A204.1 (cell line): ENCODE data around the gene CDKL1.

ENCODE experiments used
- FAIRE-seq: peaks from 2 replicates; lab custom pipeline; 2012; peaks lifted over from hg19 to GRCh38; lab: Jason Lieb, UNC

CDKL1 gene

DNA sequence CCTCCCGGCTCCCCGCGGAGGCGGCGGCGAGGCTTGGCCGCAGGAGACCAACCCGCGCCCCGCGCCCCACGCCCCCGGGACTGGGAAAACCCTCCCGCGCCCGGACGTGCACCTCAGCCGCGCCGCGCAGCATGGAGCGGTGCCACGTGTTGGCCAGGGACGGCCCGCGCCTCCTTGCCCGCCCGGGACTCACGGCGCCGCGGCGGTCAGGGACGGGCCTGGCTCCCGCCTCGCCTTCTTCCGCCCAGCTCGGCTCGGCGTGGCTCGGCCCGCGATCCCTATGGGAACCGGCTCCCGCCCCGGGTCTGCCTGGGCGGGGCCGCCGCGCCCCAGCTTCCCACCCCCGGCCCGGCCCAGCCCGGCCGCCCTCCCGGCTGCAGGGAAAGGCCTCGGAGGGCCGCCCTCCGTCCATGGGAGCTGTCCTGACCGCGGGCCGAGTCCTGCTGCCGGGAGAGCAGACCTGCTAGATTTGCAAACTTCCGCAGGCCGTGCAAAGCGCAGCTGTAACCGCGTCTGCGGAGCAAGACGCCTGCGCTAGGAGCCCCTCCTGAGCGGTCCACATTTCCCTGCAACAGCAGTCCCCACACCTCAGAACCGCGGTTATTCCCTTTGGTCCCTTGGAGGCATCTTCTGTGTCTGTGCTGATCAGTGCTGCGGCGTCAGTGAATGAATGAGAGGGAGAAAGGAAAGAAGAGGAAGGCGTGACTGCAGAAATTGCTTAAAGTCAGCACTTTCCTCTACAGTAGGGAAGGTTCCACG, at the start of gene CDKL1:
Gene CDKL1, minus strand, starts transcription at position 251 of the 759 bp plus-strand sequence. CDS start 1,013 bp downstream, outside the sequence.
- FAIRE-seq, result no peak

GRCh38 chr14:50434528-50434927, 37.8 kb upstream of the CDKL1 start:
- FAIRE-seq, result no peak

DNA sequence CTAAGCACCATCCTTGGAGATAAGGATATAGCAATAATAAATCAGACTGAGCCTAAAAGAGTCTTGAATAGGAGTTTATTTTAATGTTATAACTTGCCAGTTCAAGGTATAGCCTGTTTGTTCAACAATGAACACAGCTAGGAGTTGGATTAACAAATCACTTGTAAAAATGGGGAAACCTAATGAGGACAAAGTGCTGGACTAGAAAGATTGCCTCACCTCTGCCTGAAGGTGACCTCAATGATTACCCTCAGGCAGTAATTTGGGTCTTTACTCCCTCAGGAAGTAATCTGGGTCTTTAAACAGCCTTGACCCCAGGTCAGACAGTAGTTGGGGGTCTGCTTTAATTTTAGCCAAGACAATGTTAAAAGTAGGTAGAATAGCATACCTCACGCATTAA, 35.5 kb upstream of the CDKL1 start:
- FAIRE-seq, result no peak

- no peak for FAIRE-seq
Measured at GRCh38 chr14:50425816-50426215, 29.1 kb upstream of the CDKL1 start.

DNA sequence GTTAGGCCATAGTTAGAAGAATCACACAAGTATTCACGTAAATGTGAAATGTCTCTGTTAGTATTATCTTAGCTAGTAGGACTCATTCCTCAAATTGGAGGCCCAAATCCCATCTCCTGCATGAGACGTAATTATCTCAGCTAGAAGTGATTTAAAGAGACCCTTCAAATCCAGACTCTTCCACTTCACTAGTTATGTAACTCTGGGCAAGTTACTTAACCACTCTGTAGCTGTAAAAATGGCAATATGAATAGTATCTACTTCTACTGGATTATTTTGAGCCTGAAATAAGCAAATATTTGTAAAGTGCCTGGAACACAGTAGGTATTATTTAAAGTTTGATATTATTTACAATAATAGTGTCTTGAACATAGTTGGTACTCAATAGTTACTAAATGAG, 28.4 kb upstream of the CDKL1 start:
- no peak for FAIRE-seq

GRCh38 chr14:50423529-50423928, 26.8 kb upstream of the CDKL1 start:
- no peak for FAIRE-seq

GRCh38 chr14:50421499-50421898, 24.8 kb upstream of the CDKL1 start:
- no peak for FAIRE-seq

- FAIRE-seq, result no peak
Measured at GRCh38 chr14:50417853-50418252, 21.2 kb upstream of the CDKL1 start.

DNA sequence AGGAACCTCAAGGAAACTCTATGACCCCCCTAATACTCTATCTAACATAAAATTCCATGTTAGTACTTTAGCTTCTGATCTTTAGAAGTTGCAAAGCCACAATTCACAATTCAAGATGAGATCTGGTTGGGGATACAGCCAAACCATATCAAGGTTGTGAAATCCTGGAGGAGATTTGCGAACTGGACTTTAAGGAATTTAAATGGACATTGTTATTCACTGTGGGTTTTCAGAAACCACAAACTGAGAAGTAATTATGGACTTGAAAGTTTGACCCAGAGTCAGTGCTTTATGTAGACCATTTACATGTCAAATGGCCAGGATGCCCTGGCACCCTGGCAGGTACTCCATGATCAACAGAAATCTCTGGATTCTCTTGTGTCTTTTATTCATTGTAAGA, 14.2 kb upstream of the CDKL1 start:
- no peak for FAIRE-seq

- FAIRE-seq, result no peak
Measured at GRCh38 chr14:50410071-50410470, 13.4 kb upstream of the CDKL1 start.

DNA sequence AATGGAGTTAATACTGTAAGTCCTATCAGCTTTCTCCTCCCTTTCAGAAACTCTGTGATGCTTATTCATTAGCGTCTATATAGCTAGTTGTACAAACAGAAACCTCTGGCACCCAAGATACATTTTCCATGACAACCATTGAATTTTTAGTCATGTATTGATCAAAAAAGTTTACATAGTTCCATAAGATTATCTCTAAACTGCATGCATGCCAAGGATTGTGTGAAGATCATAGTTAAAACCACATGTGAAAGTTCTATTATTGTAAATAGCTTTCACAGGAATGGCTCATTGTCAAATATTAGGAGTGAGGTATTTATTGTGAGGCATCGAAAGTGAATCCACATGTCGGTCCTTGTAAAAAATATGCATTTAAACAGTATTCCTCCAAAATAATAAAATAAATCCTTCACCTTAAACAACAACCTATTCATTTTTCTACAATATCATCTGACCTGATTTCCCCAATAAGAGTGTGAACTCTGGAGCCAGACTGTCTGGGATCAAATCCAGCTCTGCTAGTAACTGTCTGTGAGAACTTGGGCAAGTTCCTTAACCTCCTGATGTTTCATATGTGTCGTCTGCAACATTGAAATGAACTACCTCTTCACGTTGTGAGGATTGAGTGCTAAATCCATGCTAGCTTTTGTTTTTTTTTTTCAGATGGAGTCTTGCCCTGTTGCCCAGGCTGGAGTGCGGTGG, 10.6 kb upstream of the CDKL1 start:
- FAIRE-seq, result no peak

GRCh38 chr14:50403419-50403818, 6.7 kb upstream of the CDKL1 start:
- FAIRE-seq, result no peak

DNA sequence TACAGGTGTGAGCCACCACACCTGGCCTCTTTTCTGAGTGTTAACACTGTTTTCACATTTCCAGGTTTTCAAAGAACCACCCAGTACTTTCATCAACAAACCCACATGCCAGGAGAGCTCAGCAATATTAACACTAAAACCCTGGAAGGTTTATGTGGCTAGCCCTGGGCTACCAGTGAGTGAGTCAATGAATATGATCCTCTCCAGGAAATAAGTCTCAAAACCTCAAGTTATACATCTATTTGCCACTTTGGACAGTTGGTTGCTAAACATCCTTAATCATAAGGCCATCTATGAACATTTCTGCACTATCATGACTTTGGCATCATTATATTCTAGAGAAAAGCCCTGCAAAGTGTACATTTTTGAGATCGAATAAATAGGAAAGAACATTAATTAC, 6.3 kb upstream of the CDKL1 start:
- no peak for FAIRE-seq

DNA sequence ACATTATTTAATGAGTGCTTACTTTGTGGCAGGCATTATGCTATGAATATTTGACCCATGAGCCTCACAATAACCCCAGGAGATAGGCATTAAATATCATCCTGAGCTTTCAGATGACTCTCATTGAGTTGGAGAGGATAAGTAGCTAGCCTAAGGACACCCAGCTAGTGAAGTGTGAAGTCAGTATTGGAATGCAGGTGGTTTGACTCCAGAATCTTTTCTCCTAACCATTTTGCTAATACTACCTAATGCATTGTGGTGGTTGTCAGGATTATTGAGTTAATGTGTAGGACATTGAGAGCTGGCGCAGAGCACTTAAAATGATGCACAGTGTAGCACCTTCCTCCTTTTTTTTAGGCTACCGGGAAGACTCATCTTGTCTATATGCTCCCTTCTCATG, 3.8 kb upstream of the CDKL1 start:
- no peak for FAIRE-seq

DNA sequence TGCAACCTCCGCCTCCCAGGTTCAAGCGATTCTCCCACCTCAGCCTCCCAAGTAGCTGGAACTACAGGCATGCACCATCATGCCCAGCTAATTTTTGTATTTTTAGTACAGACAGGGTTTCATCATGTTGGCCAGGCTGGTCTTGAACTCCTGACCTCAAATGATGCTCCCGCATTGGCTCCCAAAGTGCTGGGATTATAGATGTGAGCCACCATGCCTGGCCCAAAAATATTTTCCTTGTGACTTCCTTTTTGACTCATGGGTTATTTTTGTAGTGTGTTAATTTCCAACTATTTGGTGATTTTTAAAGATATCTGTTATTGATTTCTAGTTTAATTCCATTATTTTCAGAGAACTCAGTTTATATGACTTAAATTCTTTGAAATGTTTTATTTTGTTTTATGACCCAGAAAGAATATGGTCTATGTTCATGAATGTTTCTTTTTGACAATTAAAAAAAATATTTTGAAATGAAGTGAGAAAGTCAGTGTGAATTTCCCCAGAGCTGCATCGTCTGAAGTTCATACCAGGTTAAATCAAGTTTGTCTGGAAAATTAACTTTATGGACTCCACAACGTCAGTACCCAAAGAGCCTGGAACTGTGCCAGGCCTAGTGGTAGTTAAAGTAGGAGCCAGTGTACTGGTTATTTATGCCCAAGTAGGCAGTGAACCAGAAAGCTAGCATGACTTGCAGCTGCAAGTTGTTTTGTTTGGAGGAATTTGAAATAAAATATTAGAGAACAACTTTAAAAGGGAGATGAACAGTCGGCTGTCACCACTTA, 2.8 kb upstream of the CDKL1 start:
- FAIRE-seq, result no peak

DNA sequence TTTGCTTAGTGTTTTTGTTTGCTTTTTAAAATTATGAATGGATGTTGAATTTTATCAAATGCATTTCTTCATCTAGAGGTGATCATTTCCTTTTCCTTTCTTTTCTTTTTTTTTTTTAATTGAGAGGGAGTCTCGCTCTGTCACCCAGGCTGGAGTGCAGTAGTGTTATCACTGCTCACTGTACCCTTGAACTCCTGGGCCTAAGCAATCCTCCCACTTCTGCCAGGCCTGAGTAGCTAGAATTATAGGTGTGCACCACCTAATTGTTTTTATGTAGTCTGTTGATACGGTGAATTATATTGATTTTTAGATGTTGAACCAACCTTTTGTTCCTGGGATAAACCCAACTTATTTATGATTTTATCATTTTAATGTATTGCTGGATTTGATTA, 1.5 kb upstream of the CDKL1 start:
- FAIRE-seq, result no peak

DNA sequence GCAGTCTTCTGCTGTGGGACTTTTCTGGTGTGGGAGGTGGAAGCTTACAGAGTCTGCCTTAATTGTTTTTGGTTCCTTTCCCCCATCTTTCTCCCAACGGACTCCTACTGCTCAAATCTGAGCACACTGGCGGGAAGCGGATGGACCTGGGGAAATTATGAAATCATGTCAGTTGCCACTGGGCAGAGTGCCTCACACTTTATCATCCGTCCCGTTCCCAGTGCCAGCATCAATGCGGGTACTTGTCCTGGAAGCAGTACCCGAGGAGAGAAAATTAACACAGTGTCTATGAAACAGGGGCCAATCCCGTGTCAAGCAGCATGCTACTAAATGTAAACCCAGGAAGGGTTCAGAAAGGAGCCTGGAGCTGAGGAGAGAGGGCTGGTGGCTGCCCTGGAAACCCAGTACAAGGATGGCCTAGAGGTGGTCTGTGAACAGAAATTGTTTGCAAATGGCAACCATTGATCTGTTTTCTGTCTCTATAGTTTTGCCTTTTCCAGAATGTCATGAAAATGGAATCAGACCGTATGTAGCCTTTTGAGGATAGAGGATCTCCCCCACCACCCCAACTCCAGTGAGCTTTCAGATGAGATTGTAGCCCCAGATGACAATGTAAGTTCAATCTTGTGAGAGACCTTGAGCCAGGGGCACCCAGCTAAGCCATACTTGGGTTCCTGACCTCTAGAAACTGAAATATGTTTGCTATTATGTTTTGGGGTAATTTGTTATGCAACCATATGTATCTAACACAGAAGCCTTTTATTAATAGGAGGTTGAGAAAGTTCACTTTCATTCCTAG, 908 bp upstream of the CDKL1 start:
- FAIRE-seq, result no peak

GRCh38 chr14:50395448-50395847, 1.2 kb downstream of the CDKL1 start:
- no peak for FAIRE-seq

DNA sequence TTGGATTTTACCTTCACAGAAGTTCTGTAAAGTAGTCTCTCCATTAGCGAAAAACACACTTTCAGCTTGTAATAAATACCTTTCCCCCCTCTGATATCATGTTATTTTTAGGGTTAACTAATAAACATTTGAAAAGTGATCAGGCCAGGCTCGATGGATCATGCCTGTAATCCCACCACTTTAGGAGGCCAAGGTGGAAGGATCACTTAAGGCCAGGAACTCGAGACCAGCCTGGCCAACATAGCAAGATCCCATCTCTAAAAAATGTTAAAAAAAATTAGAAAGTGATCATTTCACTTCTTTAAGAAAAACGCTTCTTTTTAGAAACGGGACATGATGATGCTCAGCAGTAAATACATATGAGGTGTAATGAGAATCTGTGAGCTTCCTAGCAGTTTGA, 2.0 kb downstream of the CDKL1 start:
- FAIRE-seq, result no peak

DNA sequence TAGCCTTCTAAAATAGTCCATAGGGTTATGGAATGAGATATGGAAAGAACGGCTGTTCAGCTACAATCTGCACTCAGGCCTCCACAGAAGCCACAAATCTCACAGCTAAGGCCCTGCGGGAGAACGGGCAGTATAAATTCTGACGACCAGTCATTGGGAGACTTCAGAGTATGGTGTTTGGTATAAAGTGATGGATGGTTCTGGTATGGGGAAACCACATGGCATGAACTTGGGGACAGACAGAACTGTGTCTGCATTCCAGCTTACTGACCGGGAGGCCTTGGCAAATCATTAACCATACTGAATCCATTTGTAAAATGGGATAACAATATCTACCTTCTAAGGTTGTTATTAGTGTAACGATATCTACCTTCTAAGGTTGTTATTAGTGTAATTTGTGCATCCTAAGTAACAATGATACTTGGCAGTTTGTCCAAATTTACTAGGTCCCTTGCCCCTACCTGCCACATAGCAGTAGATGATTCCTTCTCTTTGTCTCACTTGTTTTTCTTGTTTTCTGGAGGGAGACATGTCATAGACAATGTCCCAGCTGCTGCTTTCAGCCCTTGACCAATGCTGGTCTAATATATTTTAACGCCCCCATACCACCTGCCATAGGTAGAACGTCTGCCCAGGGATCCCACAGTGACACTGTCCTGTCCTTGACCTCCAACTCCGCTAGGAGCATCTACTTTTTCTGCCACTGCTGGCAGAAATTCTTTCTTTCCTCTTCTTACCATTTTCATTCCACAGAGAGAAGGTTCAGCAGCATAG, 6.8 kb downstream of the CDKL1 start:
- FAIRE-seq, result no peak

GRCh38 chr14:50388256-50388931, 8.3 kb downstream of the CDKL1 start:
- FAIRE-seq, result no peak
